Esophagus squamous epithelium (tissue), 5 donors: ENCODE measurements around the gene AKR1C4. TPM values are rescaled to one million over a fixed set of nuclear protein-coding genes. Genes with fewer than 3 reads are reported as not detected.
A peak's percentile ranks its signal among the peaks of the same experiment; 100 is the strongest.
"Not testable (repeated sequence)": the region's sequence is repeated elsewhere in the genome, so short reads cannot be mapped to it uniquely, and the experiment has no call there.

Experiments
- DNase-seq: peaks from one replicate; lab custom pipeline; 2025; lab: John Stamatoyannopoulos, UW
- H3K27ac ChIP-seq, 4 donors: fragments of 200-600 bp; sonication (generic); one replicate each; pipeline ENCODE4 v1.5.1; 2016 to 2019; ENCODE audit warnings: mild to moderate bottlenecking in 1 of 4
- H3K27me3 ChIP-seq, 4 donors: fragments of 200-600 bp; sonication (generic); 1 replicate in 3 of 4; 2 replicates in 1 of 4; pipeline versions ENCODE4 v1.5.1 to v1.6.0; 2017 to 2021; ENCODE audit warnings: antibody characterized with exemption in 1 of 4
- H3K36me3 ChIP-seq, 3 donors: fragments of 200-600 bp; sonication (generic); one replicate each; pipeline ENCODE4 v1.5.1; 2016 to 2019
- H3K4me1 ChIP-seq, 3 donors: fragments of 200-600 bp; sonication (generic); one replicate each; pipeline ENCODE4 v1.5.1; 2017 to 2019
- H3K4me3 ChIP-seq, 4 donors: fragments of 200-600 bp; sonication (generic); 1 replicate in 3 of 4; 2 replicates in 1 of 4; pipeline ENCODE4 v1.5.1; 2016 to 2019; ENCODE audit warnings: mild to moderate bottlenecking in 2 of 4, moderate library complexity in 1 of 4
- H3K9me3 ChIP-seq, 3 donors: fragments of 200-600 bp; sonication (generic); one replicate each; pipeline ENCODE4 v1.5.1; 2016 to 2019
- POLR2A ChIP-seq, 4 donors: fragments of 450-650 bp; IDR thresholded peaks; one replicate each; pipeline ENCODE4 v1.6.1; 2017; ENCODE audit warnings: antibody characterized with exemption in 4 of 4, mild to moderate bottlenecking in 4 of 4, moderate library complexity in 3 of 4
- WGBS, 2 donors: methylation state at CpG; one replicate each; pipeline ENCODE4 v1.1.5; 2018; 5-methylcytosine and 5-hydroxymethylcytosine counted together
- intact Hi-C: fragments of 100-400 bp; cut with DNase I; formaldehyde crosslinking; loops from one replicate; pipeline ENCODE4 v1.15.0; 2022
- total RNA-seq, 4 donors: library from RNA; depleted of rRNA; stranded (reverse); fragments of >200 nt; gene quantifications; one replicate each; pipeline ENCODE4 v1.1.0, GENCODE V29; 2016
- TF ChIP-seq, protein P1 (sequence below), 6 experiments: fragments of 450-650 bp in 4 of 6; fragments of 200-600 bp in 2 of 6; sonication (generic) in 2 of 6; IDR thresholded peaks; one replicate each; pipeline ENCODE4 v1.5.1; 2016 to 2019; ENCODE audit warnings: antibody characterized with exemption in 6 of 6, mild to moderate bottlenecking in 4 of 6, moderate library complexity in 4 of 6
- donor health status: DM: yes; HTN: yes; CAD: no.

The AKR1C4 gene
- total RNA-seq, 4 donors from 2014 or later, result not detected

DNA sequence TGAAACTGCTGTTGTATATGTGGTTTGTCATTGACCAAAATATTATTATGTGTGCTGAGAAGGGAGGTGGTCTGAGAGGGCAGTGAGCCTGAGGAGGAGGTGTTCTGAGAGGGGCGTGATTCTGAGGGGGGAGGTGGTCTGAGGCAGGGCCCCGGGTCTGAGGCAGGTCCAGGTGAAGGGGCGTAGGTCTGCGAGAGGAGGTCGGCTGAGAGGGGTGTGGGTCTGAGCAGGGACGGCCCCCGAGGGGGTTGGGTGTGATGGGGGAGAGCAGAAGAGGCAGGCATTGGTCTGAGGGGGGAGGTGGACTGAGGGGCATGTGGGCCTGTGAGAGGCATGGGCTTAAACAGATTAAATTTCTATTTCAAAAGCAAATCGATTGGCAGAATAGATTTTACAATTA is 32.4 kb downstream of the AKR1C4 start:
- TF ChIP-seq, protein P1, sequence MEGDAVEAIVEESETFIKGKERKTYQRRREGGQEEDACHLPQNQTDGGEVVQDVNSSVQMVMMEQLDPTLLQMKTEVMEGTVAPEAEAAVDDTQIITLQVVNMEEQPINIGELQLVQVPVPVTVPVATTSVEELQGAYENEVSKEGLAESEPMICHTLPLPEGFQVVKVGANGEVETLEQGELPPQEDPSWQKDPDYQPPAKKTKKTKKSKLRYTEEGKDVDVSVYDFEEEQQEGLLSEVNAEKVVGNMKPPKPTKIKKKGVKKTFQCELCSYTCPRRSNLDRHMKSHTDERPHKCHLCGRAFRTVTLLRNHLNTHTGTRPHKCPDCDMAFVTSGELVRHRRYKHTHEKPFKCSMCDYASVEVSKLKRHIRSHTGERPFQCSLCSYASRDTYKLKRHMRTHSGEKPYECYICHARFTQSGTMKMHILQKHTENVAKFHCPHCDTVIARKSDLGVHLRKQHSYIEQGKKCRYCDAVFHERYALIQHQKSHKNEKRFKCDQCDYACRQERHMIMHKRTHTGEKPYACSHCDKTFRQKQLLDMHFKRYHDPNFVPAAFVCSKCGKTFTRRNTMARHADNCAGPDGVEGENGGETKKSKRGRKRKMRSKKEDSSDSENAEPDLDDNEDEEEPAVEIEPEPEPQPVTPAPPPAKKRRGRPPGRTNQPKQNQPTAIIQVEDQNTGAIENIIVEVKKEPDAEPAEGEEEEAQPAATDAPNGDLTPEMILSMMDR (IDR thresholded peaks at IDR 0.05), result no peak
- no peak for TF ChIP-seq POLR2A (IDR thresholded peaks at IDR 0.05)

DNA sequence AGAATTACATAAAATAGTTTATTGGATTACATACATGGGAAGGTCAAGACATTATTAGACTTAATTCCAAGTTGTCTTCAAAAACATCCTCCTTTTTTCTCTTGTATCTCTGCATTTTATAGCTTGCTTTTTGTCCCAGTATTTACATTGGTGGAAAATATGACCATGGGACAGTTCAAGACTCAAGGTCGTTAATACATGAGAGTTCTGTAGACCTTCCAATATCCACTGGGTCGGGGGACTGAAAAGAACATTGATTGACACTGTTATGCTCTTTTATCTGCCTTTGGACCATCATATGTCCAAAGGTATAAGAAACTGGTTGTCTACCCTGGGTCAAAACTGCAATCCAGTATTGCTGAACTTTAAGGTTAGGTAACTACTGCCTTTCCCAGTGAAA is 36.7 kb downstream of the AKR1C4 start:
- WGBS, 2 donors, result 63 to 80% methylated on average over 2 of the region's 2 CpGs
- Histone ChIP-seq H3K4me3 (no peak overlapping the region), H3K4me1 (peaks cover 0 to 16% (median 12%) of the 10 kb centered on the region in 3 donors), H3K36me3 (no peaks in the 10 kb centered on the region), H3K27me3 (no peaks in the 10 kb centered on the region), H3K9me3 (no peaks in the 10 kb centered on the region), H3K27ac (no peak overlapping the region)
- DNase-seq, result no peak
- TF ChIP-seq, protein P1 (IDR thresholded peaks at IDR 0.05), result no peak
- no peak for TF ChIP-seq POLR2A (IDR thresholded peaks at IDR 0.05)
- intact Hi-C loops, result no loop called here

More for the DNA sequence above, 32.4 kb downstream of the AKR1C4 start:
- Histone ChIP-seq H3K4me3 (no peak overlapping the region), H3K27ac (no peak overlapping the region), H3K27me3 (no peaks in the 10 kb centered on the region), H3K36me3 (no peaks in the 10 kb centered on the region), H3K9me3 (no peaks in the 10 kb centered on the region), H3K4me1 (peaks cover 0 to 6% (median 4%) of the 10 kb centered on the region in 3 donors)
- WGBS, 2 donors, result 73 to 83% methylated on average over 8 of the region's 8 CpGs
- intact Hi-C loops, result no loop called here
- no peak for DNase-seq

DNA sequence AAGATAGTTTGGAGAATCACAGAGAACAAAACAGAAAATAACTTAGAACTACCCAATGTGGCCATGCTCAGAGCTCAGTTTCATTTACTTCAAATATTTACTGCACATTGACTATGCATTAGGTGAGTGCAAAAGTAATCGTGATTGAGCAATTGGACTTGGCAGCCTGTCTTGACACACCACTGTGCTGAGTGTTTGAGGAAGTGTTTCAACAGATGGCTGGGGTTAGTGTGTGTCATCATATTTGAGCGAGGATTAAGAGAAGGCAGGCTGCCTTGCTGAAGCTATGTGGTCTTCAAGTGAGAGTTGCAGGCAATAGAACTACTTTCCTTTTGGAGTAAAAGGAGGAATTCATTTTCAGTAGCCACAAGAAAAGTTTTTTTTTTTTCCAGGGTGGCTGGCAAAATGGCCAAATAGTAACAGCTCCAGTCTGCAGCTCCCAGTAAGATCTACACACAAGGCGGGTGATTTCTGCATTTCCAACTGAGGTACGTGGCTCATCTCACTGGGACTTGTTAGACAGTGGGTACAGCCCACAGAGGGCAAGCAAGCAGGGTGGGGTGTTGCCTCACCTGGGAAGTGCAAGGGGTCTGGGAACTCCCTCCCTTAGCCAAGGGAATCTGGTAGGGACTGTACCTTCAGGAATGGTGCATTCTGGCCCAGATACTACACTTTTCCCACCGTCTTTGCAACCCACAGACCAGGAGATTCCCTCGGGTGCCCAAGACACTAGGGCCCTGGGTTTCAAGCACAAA is 37.6 kb downstream of the AKR1C4 start:
- Histone ChIP-seq H3K9me3 (no peaks in the 10 kb centered on the region), H3K4me1 (peaks cover 0 to 16% (median 12%) of the 10 kb centered on the region in 3 donors), H3K27me3 (no peaks in the 10 kb centered on the region), H3K4me3 (no peak overlapping the region), H3K36me3 (no peaks in the 10 kb centered on the region), H3K27ac (peak overlapping the region in 3 of 4 donors; percentile 7 to 44 (median 40))
- 50 to 51% methylated on average over 4 to 5 of the region's 6 CpGs for WGBS, 2 donors
- DNase-seq, result no peak
- intact Hi-C loops, result no loop called here
- TF ChIP-seq, protein P1 (IDR thresholded peaks at IDR 0.05), result no peak
- TF ChIP-seq POLR2A (IDR thresholded peaks at IDR 0.05), result no peak

DNA sequence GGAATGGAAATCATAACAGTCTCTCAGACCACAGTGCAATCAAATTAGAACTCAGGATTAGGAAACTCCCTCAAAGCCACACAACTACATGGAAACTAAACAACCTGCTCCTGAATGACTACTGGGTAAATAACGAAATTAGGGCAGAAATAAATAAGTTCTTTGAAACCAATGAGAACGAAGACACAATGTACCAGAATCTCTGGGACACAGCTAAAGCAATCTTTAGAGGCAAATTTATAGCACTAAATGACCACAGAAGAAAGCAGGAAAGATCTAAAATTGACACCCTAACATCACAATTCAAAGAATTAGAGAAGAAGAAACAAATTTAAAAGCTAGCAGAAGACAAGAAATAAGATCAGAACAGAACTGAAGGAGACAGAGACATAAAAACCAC is 40.9 kb downstream of the AKR1C4 start:
- H3K27me3 ChIP-seq, H3K36me3 ChIP-seq, H3K9me3 ChIP-seq, H3K27ac ChIP-seq, intact Hi-C loops, DNase-seq, H3K4me3 ChIP-seq: not testable (repeated sequence)
- peaks cover 0 to 16% (median 12%) of the 10 kb centered on the region in 3 donors for H3K4me1 ChIP-seq
- 54 to 58% methylated on average over 2 of the region's 2 CpGs for WGBS, 2 donors

DNA sequence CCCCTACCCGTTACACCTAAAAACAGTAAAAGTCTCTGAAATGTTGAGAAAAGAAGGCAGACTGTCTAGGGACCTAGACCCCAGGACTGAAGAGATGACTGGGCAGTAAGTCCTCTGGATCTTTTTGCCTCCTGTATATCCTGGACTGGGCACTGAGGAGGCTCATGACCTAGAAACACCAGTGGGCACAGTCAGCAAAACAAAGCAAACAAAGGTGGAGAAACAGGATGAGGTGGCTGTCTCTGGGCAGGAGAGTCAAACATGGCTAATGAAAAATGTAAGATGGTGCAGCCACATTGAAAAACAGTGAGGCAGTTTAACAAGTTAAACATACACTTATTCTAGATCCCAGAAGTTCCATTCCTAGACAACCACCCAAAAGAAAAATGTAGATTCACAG is 45.9 kb downstream of the AKR1C4 start:
- no peak overlapping the region for H3K27ac ChIP-seq
- no peaks in the 10 kb centered on the region for H3K36me3 ChIP-seq
- DNase-seq, result no peak
- intact Hi-C loops, result no loop called here
- no peaks in the 10 kb centered on the region for H3K4me1 ChIP-seq
- H3K9me3 ChIP-seq, result no peaks in the 10 kb centered on the region
- H3K27me3 ChIP-seq, result no peaks in the 10 kb centered on the region
- TF ChIP-seq, protein P1 (IDR thresholded peaks at IDR 0.05), result no peak
- no peak for TF ChIP-seq POLR2A (IDR thresholded peaks at IDR 0.05)
- H3K4me3 ChIP-seq, result no peak overlapping the region
- 40% methylated on average over 1 of the region's 1 CpG; no CpG with 5 or more reads in 1 of the 2 donors for WGBS, 2 donors
